OCI-LY1 (cell line): ENCODE measurements around the gene PCDH15.

Experiments used
- H2AFZ ChIP-seq: fragments of 200-600 bp; sonication (generic), shearing (Covaris generic); 2 replicates; pipeline ENCODE4 v1.6.0; 2014; ENCODE audit warnings: antibody characterized with exemption, mild to moderate bottlenecking, low read length
- H3F3A ChIP-seq: fragments of 200-600 bp; sonication (generic), shearing (Covaris generic); 2 replicates; pipeline ENCODE4 v1.6.0; 2014; ENCODE audit warnings: mild to moderate bottlenecking, antibody characterized with exemption, low read length, moderate library complexity; ENCODE audit not compliant: insufficient read depth
- H3K27ac ChIP-seq: fragments of 200-600 bp; sonication (generic); 2 replicates; pipeline ENCODE4 v1.5.1; 2014; ENCODE audit warnings: low read length, mixed run types, mild to moderate bottlenecking, low read depth; ENCODE audit not compliant: poor library complexity, severe bottlenecking
- H3K27me3 ChIP-seq: fragments of 200-600 bp; sonication (generic); 2 replicates; pipeline ENCODE4 v1.6.0; 2014; ENCODE audit warnings: antibody characterized with exemption, mild to moderate bottlenecking, low read length, moderate library complexity; ENCODE audit not compliant: insufficient read depth
- H3K36me3 ChIP-seq: fragments of 200-600 bp; sonication (generic); 2 replicates; pipeline ENCODE4 v1.6.1; 2014; ENCODE audit warnings: mild to moderate bottlenecking, antibody characterized with exemption, low read length, moderate library complexity, mixed read lengths; ENCODE audit not compliant: insufficient read depth
- H3K4me1 ChIP-seq: fragments of 200-600 bp; sonication (generic); 2 replicates; pipeline ENCODE4 v1.5.1; 2014; ENCODE audit warnings: mild to moderate bottlenecking, low read length, moderate library complexity; ENCODE audit not compliant: insufficient read depth, severe bottlenecking
- H3K4me2 ChIP-seq: fragments of 200-600 bp; sonication (generic), shearing (Covaris generic); 2 replicates; pipeline ENCODE4 v1.6.1; 2014; ENCODE audit warnings: low read length
- H3K4me3 ChIP-seq: fragments of 200-600 bp; sonication (generic); 2 replicates; pipeline ENCODE4 v1.5.1; 2014; ENCODE audit warnings: low read length, low read depth, mild to moderate bottlenecking, mixed read lengths; ENCODE audit not compliant: poor library complexity, severe bottlenecking
- H3K79me2 ChIP-seq: fragments of 200-600 bp; shearing (Covaris generic); 2 replicates; pipeline ENCODE4 v1.6.1; 2016; ENCODE audit warnings: mixed run types, low read length, mixed read lengths; ENCODE audit not compliant: insufficient read depth
- H3K9ac ChIP-seq: fragments of 200-600 bp; sonication (generic), shearing (Covaris generic); 2 replicates; pipeline ENCODE4 v1.6.1; 2014; ENCODE audit warnings: mild to moderate bottlenecking, low read length, mixed read lengths
- H3K9me2 ChIP-seq: fragments of 200-600 bp; sonication (generic), shearing (Covaris generic); 2 replicates; pipeline ENCODE4 v1.6.1; 2014; ENCODE audit warnings: low read depth, mild to moderate bottlenecking, low read length, mixed read lengths
- H3K9me3 ChIP-seq: fragments of 200-600 bp; shearing (Covaris generic); 2 replicates; pipeline ENCODE4 v1.6.1; 2014; ENCODE audit warnings: low read length, mixed read lengths
- H4K20me1 ChIP-seq: fragments of 200-600 bp; sonication (generic), shearing (Covaris generic); 2 replicates; pipeline ENCODE4 v1.6.0; 2016; ENCODE audit warnings: mild to moderate bottlenecking, low read length; ENCODE audit not compliant: insufficient read depth
- EZH2 ChIP-seq: fragments of 200-600 bp; sonication (generic), shearing (Covaris generic); IDR thresholded peaks from 2 replicates; pipeline ENCODE4 v1.8.0; 2017; ENCODE audit warnings: borderline replicate concordance, mixed run types, mild to moderate bottlenecking, antibody characterized with exemption, low read length, moderate library complexity, mixed read lengths
- TF ChIP-seq, protein P1 (sequence below): fragments of 200-600 bp; sonication (generic), shearing (Covaris generic); IDR thresholded peaks from 2 replicates; pipeline ENCODE4 v1.5.1; 2017; ENCODE audit warnings: mild to moderate bottlenecking, antibody characterized with exemption, low read length, moderate library complexity, mixed read lengths

PCDH15 gene

GRCh38 chr10:53886325-53887300 lies 914.4 kb downstream of the PCDH15 start:
- no peak overlapping the region for H2AFZ ChIP-seq
- no peak overlapping the region for H3K9ac ChIP-seq
- TF ChIP-seq, protein P1, sequence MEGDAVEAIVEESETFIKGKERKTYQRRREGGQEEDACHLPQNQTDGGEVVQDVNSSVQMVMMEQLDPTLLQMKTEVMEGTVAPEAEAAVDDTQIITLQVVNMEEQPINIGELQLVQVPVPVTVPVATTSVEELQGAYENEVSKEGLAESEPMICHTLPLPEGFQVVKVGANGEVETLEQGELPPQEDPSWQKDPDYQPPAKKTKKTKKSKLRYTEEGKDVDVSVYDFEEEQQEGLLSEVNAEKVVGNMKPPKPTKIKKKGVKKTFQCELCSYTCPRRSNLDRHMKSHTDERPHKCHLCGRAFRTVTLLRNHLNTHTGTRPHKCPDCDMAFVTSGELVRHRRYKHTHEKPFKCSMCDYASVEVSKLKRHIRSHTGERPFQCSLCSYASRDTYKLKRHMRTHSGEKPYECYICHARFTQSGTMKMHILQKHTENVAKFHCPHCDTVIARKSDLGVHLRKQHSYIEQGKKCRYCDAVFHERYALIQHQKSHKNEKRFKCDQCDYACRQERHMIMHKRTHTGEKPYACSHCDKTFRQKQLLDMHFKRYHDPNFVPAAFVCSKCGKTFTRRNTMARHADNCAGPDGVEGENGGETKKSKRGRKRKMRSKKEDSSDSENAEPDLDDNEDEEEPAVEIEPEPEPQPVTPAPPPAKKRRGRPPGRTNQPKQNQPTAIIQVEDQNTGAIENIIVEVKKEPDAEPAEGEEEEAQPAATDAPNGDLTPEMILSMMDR = no peak
- TF ChIP-seq EZH2 = no peak
- H3F3A ChIP-seq = no peaks in the 10 kb centered on the region
- no peak overlapping the region for H3K4me2 ChIP-seq
- H3K27me3 ChIP-seq = no peaks in the 10 kb centered on the region
- H3K9me2 ChIP-seq = no peaks in the 10 kb centered on the region
- no peaks in the 10 kb centered on the region for H4K20me1 ChIP-seq
- H3K4me3 ChIP-seq = no peak overlapping the region
- H3K36me3 ChIP-seq = no peaks in the 10 kb centered on the region
- no peaks in the 10 kb centered on the region for H3K9me3 ChIP-seq
- no peaks in the 10 kb centered on the region for H3K79me2 ChIP-seq
- H3K27ac ChIP-seq = no peak overlapping the region
- H3K4me1 ChIP-seq = no peaks in the 10 kb centered on the region

- H4K20me1 ChIP-seq = no peaks in the 10 kb centered on the region
- no peak overlapping the region for H3K27ac ChIP-seq
- H3K4me3 ChIP-seq = no peak overlapping the region
- no peaks in the 10 kb centered on the region for H3K36me3 ChIP-seq
- no peaks in the 10 kb centered on the region for H3K9me3 ChIP-seq
- no peaks in the 10 kb centered on the region for H3K79me2 ChIP-seq
- H3K9ac ChIP-seq = no peak overlapping the region
- H3K9me2 ChIP-seq = no peaks in the 10 kb centered on the region
- H3K4me2 ChIP-seq = no peak overlapping the region
- no peaks in the 10 kb centered on the region for H3K4me1 ChIP-seq
- TF ChIP-seq, protein P1 = no peak
- no peak for TF ChIP-seq EZH2
- no peaks in the 10 kb centered on the region for H3K27me3 ChIP-seq
- no peak overlapping the region for H2AFZ ChIP-seq
- H3F3A ChIP-seq = no peaks in the 10 kb centered on the region
Measured at GRCh38 chr10:53864846-53865245, 936.2 kb downstream of the PCDH15 start.

GRCh38 chr10:53852450-53853175 lies 948.4 kb downstream of the PCDH15 start:
- H3K27ac ChIP-seq = no peak overlapping the region
- no peak overlapping the region for H3K4me2 ChIP-seq
- no peaks in the 10 kb centered on the region for H3K9me3 ChIP-seq
- H3K79me2 ChIP-seq = no peaks in the 10 kb centered on the region
- TF ChIP-seq EZH2 = no peak
- TF ChIP-seq, protein P1 = no peak
- no peaks in the 10 kb centered on the region for H4K20me1 ChIP-seq
- no peak overlapping the region for H2AFZ ChIP-seq
- no peaks in the 10 kb centered on the region for H3K36me3 ChIP-seq
- no peaks in the 10 kb centered on the region for H3K4me1 ChIP-seq
- H3K27me3 ChIP-seq = no peaks in the 10 kb centered on the region
- H3F3A ChIP-seq = no peaks in the 10 kb centered on the region
- H3K9me2 ChIP-seq = no peaks in the 10 kb centered on the region
- no peak overlapping the region for H3K4me3 ChIP-seq
- no peak overlapping the region for H3K9ac ChIP-seq
